ENCODE results near the gene FGF22. TPM values are rescaled to one million over a fixed set of nuclear protein-coding genes. Genes with fewer than 3 reads are reported as not detected.

FGF22 gene
- 0.37 to 0.75 TPM (median 0.55 TPM) in 5 replicates for total RNA-seq (2022; extraction: Qiagen RNA extraction)

GRCh38 chr19:639253-640160, at the start of gene FGF22:
FGF22 (plus strand) TSS chr19:639879; CDS start chr19:639926, 47 bp downstream.

GRCh38 chr19:633068-633785, 6.5 kb upstream of the FGF22 start, which contains the start of gene POLRMT:
POLRMT (minus strand) TSS chr19:633537; CDS start chr19:633512, 25 bp downstream.

GRCh38 chr19:662962-663681, 23.4 kb downstream of the FGF22 start, which contains the start of gene RNF126:
RNF126 (minus strand) TSS chr19:663214; CDS start chr19:663121, 93 bp downstream.

GRCh38 chr19:676339-677105, 36.8 kb downstream of the FGF22 start, which contains the start of gene FSTL3:
FSTL3 (plus strand) TSS chr19:676392; CDS start chr19:676424, 32 bp downstream.

Other genes with a start within 250 kb of the FGF22 start
- 0.22 to 0.68 TPM (median 0.59 TPM) in 5 replicates for gene C2CD4C, start 230.7 kb upstream of the FGF22 start, total RNA-seq (2022; extraction: Qiagen RNA extraction)
- gene SHC2, start 178.8 kb upstream of the FGF22 start, total RNA-seq (2022; extraction: Qiagen RNA extraction) = 0.77 to 1.5 TPM (median 0.99 TPM) in 5 replicates
- gene MADCAM1, start 143.4 kb upstream of the FGF22 start, total RNA-seq (2022; extraction: Qiagen RNA extraction) = 0.12 to 0.41 TPM (median 0.30 TPM) in 5 replicates
- 9.8 to 16.5 TPM (median 15.3 TPM) in 5 replicates for gene TPGS1, start 132.4 kb upstream of the FGF22 start, total RNA-seq (2022; extraction: Qiagen RNA extraction)
- gene CDC34, start 108.1 kb upstream of the FGF22 start, total RNA-seq (2022; extraction: Qiagen RNA extraction) = 67.9 to 93.1 TPM (median 87.3 TPM) in 5 replicates
- gene GZMM, start 95.8 kb upstream of the FGF22 start, total RNA-seq (2022; extraction: Qiagen RNA extraction) = 0.30 to 0.48 TPM (median 0.39 TPM) in 5 replicates
- 645 to 729 TPM (median 699 TPM) in 5 replicates for gene BSG, start 67.3 kb upstream of the FGF22 start, total RNA-seq (2022; extraction: Qiagen RNA extraction)
- gene HCN2, start 50.0 kb upstream of the FGF22 start, total RNA-seq (2022; extraction: Qiagen RNA extraction) = 30.4 to 38.9 TPM (median 35.2 TPM) in 5 replicates
- 68.0 to 91.4 TPM (median 86.6 TPM) in 5 replicates for gene POLRMT, start 6.3 kb upstream of the FGF22 start, total RNA-seq (2022; extraction: Qiagen RNA extraction)
- gene RNF126, start 23.3 kb downstream of the FGF22 start, total RNA-seq (2022; extraction: Qiagen RNA extraction) = 53.5 to 72.9 TPM (median 70.7 TPM) in 5 replicates
- gene FSTL3, start 36.5 kb downstream of the FGF22 start, total RNA-seq (2022; extraction: Qiagen RNA extraction) = 210 to 272 TPM (median 239 TPM) in 5 replicates
- gene PRSS57, start 55.6 kb downstream of the FGF22 start, total RNA-seq (2022; extraction: Qiagen RNA extraction) = 0.16 to 0.23 TPM in 2 of 5 replicates, not detected in the others
- gene PALM, start 69.1 kb downstream of the FGF22 start, total RNA-seq (2022; extraction: Qiagen RNA extraction) = 12.0 to 17.9 TPM (median 14.3 TPM) in 5 replicates
- gene MISP, start 111.2 kb downstream of the FGF22 start, total RNA-seq (2022; extraction: Qiagen RNA extraction) = 73.4 to 86.5 TPM (median 79.6 TPM) in 5 replicates
- 195 to 244 TPM (median 206 TPM) in 5 replicates for gene PTBP1, start 157.6 kb downstream of the FGF22 start, total RNA-seq (2022; extraction: Qiagen RNA extraction)
- 2.5 to 5.6 TPM (median 3.7 TPM) in 5 replicates for gene PLPPR3, start 182.1 kb downstream of the FGF22 start, total RNA-seq (2022; extraction: Qiagen RNA extraction)
- gene AZU1, start 188.0 kb downstream of the FGF22 start, total RNA-seq (2022; extraction: Qiagen RNA extraction) = 0.14 to 0.56 TPM (median 0.23 TPM) in 5 replicates
- gene PRTN3, start 201.1 kb downstream of the FGF22 start, total RNA-seq (2022; extraction: Qiagen RNA extraction) = 0.14 to 0.46 TPM (median 0.43 TPM) in 5 replicates
- gene ELANE, start 212.4 kb downstream of the FGF22 start, total RNA-seq (2022; extraction: Qiagen RNA extraction) = 0.09 to 0.46 TPM (median 0.20 TPM) in 5 replicates
- 8.2 to 22.5 TPM (median 20.7 TPM) in 5 replicates for gene CFD, start 219.8 kb downstream of the FGF22 start, total RNA-seq (2022; extraction: Qiagen RNA extraction)

Measured in A549 treated with Hydrocortisone at 1 μM for 4 hours (cell line).